ENCODE data around the gene SRCIN1. TPM values are rescaled to one million over a fixed set of nuclear protein-coding genes. Genes with fewer than 3 reads are reported as not detected.

Gene SRCIN1
- total RNA-seq, 1 experiment from 2014 or later = 2.3 TPM

- DNase-seq (ENCODE audit: low read depth) = peak; percentile 97
- in situ Hi-C loops (cut with HindIII; ENCODE audit: low pct_unique_long_range_greater_than_20kb, low sequenced_read_pairs) = no loop called here
Observed at GRCh38 chr17:38557836-38558727, 47.7 kb downstream of the SRCIN1 start.

GRCh38 chr17:38557396-38557795 lies 48.4 kb downstream of the SRCIN1 start:
- in situ Hi-C loops (cut with HindIII; ENCODE audit: low pct_unique_long_range_greater_than_20kb, low sequenced_read_pairs) = no loop called here

GRCh38 chr17:38556239-38556638 lies 49.5 kb downstream of the SRCIN1 start:
- DNase-seq (ENCODE audit: low read depth) = no peak
- in situ Hi-C loops (cut with HindIII; ENCODE audit: low pct_unique_long_range_greater_than_20kb, low sequenced_read_pairs) = no loop called here

More at GRCh38 chr17:38557396-38557795, 48.4 kb downstream of the SRCIN1 start:
- DNase-seq (ENCODE audit: low read depth) = no peak

GRCh38 chr17:38554430-38555350 lies 51.1 kb downstream of the SRCIN1 start:
- in situ Hi-C loops (cut with HindIII; ENCODE audit: low pct_unique_long_range_greater_than_20kb, low sequenced_read_pairs) = no loop called here
- no peak for DNase-seq (ENCODE audit: low read depth)

DNA sequence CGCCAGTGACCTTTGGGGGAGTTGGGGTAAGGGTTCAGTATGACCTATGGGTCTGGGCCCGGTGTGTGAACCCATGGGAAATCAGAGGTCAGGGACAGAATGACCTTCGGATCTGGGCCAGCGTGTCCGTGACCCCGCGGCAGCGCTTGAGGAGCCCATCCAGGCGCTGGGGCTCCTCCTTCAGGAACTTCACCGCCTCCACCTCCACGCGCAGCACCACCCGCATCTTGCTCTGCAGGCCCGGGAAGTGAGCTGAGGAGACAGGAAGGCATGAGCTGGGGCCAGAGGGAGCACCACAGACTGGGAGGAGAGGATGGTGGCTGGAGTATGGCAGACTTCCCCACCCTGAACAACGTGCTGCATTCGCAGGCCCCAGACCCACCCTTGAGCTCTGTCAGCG lies 53.4 kb downstream of the SRCIN1 start:
- no peak for DNase-seq (ENCODE audit: low read depth)
- in situ Hi-C loops (cut with HindIII; ENCODE audit: low pct_unique_long_range_greater_than_20kb, low sequenced_read_pairs) = no loop called here

- DNase-seq (ENCODE audit: low read depth) = no peak
- in situ Hi-C loops (cut with HindIII; ENCODE audit: low pct_unique_long_range_greater_than_20kb, low sequenced_read_pairs) = no loop called here
Observed at GRCh38 chr17:38551121-38551520, 54.6 kb downstream of the SRCIN1 start.

DNA sequence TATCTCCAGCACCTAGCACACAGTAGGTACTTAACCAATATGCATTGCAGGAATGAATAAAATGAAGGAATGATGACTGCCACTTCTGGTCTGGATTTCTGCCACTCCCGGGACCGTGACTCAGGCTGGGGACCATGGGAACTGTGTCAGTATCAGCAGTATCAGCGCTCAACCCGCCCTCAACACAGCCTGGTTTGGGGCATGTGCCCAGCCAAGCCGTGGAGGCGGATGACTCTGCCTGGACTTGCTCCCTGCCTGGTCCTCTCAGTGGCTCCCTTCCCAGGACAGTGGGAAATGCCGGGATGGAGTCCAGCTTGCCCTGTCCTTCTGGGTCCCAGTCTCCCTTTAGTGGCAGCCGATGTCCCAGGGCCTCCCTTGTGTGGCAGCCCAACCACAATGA lies 55.1 kb downstream of the SRCIN1 start:
- in situ Hi-C loops (cut with HindIII; ENCODE audit: low pct_unique_long_range_greater_than_20kb, low sequenced_read_pairs) = no loop called here
- DNase-seq (ENCODE audit: low read depth) = no peak

- in situ Hi-C loops (cut with HindIII; ENCODE audit: low pct_unique_long_range_greater_than_20kb, low sequenced_read_pairs) = no loop called here
Observed at GRCh38 chr17:38549285-38549684, 56.5 kb downstream of the SRCIN1 start.

DNA sequence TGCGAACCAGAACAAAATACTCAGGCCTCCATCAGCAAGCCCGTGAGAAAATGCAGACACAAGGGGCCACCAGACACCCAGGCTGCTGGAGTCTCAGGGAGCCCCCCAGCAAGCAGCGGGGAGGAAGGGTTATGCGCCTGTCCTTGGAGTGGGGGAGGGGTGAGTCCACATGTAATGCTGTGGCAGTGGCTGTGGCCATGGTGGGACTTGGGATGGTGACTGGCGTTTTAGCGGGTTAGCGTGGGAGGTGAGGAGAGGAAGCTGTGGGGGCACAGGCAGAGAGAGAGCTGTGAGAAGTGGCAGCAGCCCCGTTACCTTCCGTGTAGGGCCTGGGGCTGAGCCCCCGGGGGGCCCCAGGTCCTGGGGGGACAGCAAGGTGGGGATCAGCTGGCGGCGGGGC lies 58.3 kb downstream of the SRCIN1 start:
- DNase-seq (ENCODE audit: low read depth) = no peak
- in situ Hi-C loops (cut with HindIII; ENCODE audit: low pct_unique_long_range_greater_than_20kb, low sequenced_read_pairs) = no loop called here

More at GRCh38 chr17:38549285-38549684, 56.5 kb downstream of the SRCIN1 start:
- no peak for DNase-seq (ENCODE audit: low read depth)

DNA sequence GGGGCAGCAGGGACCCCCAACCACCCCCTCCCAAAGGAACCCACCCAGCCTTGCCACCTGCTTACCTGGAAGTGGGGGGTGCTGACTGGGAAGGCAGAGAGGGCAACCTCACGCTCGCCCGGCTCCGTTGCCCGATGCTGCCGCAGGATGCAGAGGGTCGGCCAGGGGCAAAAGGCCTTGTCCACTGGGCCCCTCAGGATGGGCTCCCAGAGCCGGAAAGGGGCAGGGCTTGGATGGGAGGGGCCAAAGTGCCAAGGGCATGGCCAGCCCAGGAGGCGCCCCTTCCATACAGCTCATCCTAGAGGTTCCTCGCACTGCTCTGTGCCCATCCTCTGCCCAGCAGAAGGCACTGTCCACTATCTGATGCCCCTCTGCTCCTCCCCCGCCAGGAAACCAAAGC lies 59.4 kb downstream of the SRCIN1 start:
- in situ Hi-C loops (cut with HindIII; ENCODE audit: low pct_unique_long_range_greater_than_20kb, low sequenced_read_pairs) = no loop called here
- no peak for DNase-seq (ENCODE audit: low read depth)

DNA sequence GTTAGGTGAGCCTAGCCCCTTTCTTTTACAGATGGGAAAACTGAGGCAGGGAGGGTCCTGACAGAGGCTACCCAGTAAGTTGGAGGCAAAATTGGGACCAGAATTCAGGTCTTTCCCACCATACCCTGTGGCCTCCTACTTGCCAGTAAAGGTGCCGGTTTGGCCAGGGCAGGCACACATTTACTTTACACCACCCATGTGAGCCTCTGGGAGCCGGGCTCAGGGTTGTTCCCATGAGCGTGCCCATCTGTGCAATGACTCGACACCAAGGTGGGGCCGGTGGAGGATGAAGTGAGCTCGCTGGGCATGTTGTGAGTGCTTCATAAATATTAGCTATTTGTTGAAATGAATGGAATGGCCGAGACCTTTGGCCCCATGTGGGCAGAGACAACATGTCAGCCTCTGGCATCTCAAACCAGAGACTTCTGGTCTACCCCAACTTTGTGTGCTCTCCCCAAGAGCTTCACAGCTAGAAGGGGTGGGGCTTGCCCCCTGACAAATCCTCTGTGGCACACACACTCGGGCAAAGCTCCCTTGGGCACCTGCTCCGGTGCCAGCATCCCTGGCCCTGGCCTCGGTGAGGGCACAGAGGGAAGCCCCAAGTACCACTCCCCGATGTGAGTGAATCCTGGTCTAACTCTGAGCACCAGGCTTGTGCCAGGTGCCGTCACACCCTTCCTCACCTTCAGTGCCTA lies 60.1 kb downstream of the SRCIN1 start:
- in situ Hi-C loops (cut with HindIII; ENCODE audit: low pct_unique_long_range_greater_than_20kb, low sequenced_read_pairs) = no loop called here
- no peak for DNase-seq (ENCODE audit: low read depth)

- in situ Hi-C loops (cut with HindIII; ENCODE audit: low pct_unique_long_range_greater_than_20kb, low sequenced_read_pairs) = no loop called here
Observed at GRCh38 chr17:38544839-38545209, 60.9 kb downstream of the SRCIN1 start.

DNA sequence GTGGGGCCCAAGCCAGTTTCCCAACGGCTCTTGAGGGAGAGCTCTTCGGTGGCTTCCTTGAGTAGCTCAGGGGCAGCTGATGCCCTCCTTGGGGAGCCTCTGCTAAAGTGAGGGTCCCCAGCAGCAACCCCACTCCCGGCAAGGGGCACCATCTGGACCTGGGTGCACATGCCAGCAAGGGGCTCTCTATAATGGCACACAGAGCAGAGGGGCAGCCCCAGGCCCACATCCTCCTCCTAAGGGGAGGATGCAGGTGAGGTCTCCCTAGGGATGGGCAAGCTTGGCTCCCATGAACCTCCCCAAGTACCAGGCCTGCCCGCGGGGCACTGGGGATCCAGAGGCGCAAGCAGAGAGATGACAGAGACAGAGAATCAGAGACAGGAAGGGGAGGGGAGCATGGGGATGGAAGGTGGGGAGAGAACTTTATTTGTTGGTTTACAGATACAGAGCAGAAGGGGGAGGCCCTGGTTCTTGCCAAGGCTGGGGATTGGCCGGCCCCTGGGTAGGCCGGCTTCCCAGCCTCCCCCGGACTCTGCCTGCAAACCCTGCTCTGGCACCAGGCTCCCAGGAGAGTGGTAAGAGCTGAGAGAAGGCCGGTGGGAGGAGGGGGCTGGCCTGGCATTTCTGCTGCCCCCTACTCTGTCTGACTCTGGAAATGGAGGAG lies 61.4 kb downstream of the SRCIN1 start:
- in situ Hi-C loops (cut with HindIII; ENCODE audit: low pct_unique_long_range_greater_than_20kb, low sequenced_read_pairs) = no loop called here
- DNase-seq (ENCODE audit: low read depth) = no peak

More at GRCh38 chr17:38544839-38545209, 60.9 kb downstream of the SRCIN1 start:
- no peak for DNase-seq (ENCODE audit: low read depth)

- in situ Hi-C loops (cut with HindIII; ENCODE audit: low pct_unique_long_range_greater_than_20kb, low sequenced_read_pairs) = no loop called here
Observed at GRCh38 chr17:38543403-38544174, 62.2 kb downstream of the SRCIN1 start.

GRCh38 chr17:38542286-38542685 lies 63.5 kb downstream of the SRCIN1 start:
- in situ Hi-C loops (cut with HindIII; ENCODE audit: low pct_unique_long_range_greater_than_20kb, low sequenced_read_pairs) = no loop called here

More at GRCh38 chr17:38543403-38544174, 62.2 kb downstream of the SRCIN1 start:
- DNase-seq (ENCODE audit: low read depth) = no peak

DNA sequence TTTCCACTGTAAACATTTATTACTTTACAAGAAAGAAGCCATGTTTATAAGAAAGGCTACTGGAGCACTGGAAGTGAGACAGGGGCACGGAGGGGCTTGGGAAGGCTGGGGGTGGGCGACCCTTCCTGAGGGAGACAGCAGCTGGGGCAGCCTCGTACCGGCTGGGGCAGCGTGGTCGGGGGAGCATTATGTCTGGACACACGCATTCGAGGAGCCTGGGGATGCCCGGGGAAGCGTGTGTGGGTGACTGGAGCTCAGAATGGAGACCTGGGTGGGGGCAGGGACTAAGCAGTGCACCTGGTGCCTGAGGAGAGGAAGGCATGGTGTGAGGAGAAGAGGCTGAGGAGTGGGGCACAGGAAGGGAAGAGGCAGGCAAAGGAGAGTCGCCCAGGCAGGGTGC lies 64.5 kb downstream of the SRCIN1 start:
- in situ Hi-C loops (cut with HindIII; ENCODE audit: low pct_unique_long_range_greater_than_20kb, low sequenced_read_pairs) = no loop called here
- no peak for DNase-seq (ENCODE audit: low read depth)

More at GRCh38 chr17:38542286-38542685, 63.5 kb downstream of the SRCIN1 start:
- no peak for DNase-seq (ENCODE audit: low read depth)

DNA sequence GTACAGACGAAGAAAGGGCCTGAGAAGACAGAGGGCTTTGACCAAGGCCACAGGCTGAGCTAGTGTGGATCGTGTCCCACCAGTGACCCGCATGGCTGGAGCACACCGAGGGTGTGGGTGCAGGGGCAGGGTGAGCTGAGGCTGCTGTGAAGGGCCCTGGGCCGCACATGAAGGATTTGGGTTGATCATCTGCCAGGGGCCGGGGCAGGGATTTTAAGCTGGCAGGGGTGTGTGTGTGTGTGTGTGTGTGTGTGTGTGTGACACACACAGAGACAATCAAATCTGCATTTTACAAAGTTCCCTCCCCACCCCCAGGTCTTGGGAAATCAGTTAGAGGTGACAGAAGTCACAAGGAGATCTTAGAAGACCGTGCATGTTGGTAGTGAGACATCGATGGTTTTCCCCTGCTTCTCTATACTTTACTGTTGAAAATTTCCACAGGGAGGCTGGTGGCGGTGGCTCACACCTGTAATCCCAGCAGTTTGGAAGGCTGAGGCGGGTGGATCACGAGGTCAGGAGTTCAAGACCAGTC lies 65.2 kb downstream of the SRCIN1 start:
- in situ Hi-C loops (cut with HindIII; ENCODE audit: low pct_unique_long_range_greater_than_20kb, low sequenced_read_pairs) = no loop called here
- DNase-seq (ENCODE audit: low read depth) = no peak

All from Caki2 (cell line).